ENCODE measurements around the gene EPHB6.
A peak's percentile ranks its signal among the peaks of the same experiment; 100 is the strongest.

The EPHB6 gene

DNA sequence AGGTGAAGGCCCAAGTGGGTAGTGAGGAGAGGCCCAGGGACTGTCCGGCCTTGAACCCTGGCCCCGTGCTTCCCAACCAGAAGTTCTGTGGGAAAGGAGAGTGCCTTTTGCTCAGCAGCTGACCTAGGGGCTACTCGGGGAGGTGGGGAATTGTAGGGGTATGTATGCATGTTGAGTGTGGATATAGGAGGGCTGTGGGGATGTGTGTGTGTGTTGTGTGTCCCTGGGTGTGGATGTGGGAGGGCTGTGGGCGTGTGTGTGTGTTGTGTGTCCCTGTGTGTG, 12.2 kb downstream of the EPHB6 start:
- DNase-seq: no peak

- DNase-seq: no peak
These were observed 12.7 kb downstream of the EPHB6 start for GRCh38 chr7:142867398-142868187.

DNA sequence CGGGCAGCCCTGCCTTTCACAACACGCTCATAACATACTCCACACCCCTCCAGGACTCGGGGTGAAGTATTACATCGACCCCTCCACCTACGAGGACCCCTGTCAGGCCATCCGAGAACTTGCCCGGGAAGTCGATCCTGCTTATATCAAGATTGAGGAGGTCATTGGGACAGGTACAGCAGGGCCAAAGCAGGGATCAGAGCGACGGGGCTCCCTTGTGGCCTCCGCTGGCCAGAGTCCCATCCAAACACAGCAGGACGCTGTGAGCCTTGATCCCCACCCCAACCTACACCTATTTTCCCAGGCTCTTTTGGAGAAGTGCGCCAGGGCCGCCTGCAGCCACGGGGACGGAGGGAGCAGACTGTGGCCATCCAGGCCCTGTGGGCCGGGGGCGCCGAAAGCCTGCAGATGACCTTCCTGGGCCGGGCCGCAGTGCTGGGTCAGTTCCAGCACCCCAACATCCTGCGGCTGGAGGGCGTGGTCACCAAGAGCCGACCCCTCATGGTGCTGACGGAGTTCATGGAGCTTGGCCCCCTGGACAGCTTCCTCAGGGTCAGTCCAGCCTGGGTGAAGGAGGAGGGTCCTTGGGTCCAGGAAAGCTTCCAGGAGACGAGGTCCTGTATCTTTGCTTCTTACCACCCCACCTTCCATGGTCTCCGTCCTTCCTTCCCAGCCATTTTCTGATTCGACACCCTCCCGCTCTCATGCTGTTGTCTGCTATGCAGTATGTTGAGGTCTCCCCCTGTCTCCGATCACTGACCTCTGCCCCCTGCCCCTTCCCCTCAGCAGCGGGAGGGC, 13.5 kb downstream of the EPHB6 start:
- no peak for DNase-seq

DNA sequence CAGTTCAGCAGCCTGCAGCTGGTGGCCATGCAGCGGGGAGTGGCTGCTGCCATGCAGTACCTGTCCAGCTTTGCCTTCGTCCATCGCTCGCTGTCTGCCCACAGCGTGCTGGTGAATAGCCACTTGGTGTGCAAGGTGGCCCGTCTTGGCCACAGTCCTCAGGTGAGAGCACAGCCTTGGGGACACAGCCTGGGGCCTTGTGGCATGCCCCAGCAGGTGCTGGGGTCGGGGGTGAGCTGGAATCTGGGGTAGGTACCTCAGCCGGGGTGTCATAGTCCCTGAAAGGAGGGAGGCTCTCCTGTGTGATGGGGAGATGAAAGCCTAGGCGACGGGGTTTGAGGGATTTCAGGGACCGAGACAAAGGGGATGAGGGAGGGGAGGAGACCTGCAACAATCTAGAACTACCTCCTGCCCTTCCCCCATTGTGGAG, 14.1 kb downstream of the EPHB6 start:
- DNase-seq: no peak

DNA sequence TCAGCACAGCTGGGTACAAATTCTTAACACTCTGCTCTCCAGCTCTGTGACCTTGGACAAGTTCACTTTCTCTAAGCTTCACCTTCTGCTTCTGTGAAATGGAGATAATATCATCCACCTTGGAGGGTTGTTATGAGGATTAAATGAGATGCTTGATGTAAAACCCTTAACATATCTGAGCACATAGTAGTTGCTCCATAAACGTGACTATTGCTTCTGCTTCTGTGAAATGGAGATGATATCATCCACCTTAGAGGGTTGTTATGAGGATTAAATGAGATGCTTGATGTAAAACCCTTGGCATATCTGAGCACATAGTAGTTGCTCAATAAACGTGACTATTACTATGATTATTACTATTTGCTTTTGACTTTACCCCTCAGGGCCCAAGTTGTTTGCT, 14.6 kb downstream of the EPHB6 start:
- no peak for DNase-seq

- DNase-seq: no peak
These were observed 15.3 kb downstream of the EPHB6 start for GRCh38 chr7:142870147-142870559.

GRCh38 chr7:142870566-142871259, 15.8 kb downstream of the EPHB6 start:
- no peak for DNase-seq

DNA sequence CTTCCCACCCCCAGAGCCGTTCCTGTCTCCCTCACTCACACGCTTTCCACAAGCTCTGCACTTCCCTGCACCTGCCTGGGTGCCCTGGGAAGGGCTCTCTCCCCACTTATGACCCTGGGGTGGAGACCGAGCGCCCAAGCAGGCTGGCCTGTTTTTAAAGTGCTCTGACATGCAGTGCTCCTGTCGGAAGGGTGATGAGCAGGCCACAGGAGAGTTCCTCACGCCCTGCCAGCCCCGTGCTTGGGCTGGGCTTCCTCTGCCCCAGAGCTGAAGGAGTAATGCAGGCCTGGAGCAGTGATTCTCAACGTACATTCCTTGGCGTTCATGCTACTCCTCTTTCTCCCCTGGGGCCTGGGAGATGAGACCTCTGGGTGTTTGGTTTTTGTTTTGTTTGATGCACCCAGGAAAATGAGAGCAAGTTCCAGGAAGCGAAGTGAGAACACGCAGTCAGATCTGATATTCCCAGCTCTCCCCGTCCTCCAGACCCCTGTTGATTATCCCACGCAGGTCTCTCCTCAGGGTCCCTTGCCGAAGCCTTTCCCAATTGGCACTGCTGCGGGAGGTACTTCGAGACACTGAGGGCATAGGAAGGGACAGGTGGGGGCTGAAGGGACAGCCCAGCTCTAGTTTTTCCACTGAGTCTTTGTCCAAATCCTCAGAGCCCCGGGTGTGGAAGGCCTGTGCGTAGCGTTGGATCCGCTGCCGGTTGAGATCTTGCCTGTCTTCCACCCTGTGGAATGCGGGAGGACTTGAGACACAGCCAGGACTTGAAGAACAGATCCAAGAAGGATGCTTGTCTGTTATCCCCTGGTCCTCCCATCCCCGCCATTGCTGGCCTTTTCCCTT, 16.6 kb downstream of the EPHB6 start:
- no peak for DNase-seq

DNA sequence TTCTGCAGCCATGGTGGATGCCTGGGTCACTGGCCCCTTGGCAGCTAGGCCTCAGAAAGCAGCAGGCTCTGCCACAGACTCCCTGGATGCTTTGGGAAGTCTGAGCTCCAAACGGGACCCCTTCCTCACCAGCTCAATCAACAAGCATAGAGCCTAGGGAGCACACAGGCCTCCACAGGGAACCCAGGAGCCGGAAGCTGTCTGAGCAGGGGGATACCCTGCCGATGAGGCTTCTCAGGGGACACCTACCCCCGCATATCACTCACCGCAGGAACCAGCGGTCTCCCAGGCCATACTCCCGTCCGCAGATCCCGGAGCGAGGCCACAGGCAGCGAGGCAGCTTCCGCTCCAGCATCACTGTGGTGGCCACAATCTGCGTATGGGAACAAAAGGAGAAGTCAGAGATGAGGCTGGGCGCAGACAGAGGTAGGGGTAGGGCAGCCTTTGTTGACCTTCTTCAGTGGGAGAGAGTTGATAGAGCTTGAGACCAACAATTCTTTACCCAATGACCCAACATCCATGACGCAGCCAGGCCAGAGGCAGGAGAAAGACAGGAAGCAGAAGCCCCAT, 17.3 kb downstream of the EPHB6 start:
- no peak for DNase-seq

DNA sequence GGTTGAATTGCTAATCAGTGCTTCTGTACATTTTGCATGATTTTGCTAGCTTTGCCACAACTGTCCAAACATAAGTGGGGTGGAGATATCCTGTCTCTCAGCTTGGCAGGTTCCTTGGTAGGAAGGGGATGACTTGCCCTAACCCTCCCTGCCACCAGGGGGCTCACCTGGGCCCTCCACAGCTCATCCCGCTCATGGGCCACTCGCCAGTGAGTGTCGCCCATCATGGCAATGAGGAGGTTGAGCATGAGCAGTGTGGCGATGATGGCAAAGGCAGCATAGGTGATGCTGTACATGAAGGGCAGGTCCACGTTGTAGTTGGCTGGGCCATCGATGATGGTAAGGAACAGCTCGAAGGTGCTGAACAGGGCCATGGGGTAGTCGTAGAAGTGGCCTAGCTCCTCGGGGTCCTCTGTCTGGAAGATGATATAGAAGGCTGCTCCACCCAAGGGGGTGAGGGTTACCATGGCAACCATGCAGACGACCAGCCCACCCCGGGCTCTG, 18.5 kb downstream of the EPHB6 start:
- peak in 1 of 3 experiments; percentile 10 for DNase-seq

DNA sequence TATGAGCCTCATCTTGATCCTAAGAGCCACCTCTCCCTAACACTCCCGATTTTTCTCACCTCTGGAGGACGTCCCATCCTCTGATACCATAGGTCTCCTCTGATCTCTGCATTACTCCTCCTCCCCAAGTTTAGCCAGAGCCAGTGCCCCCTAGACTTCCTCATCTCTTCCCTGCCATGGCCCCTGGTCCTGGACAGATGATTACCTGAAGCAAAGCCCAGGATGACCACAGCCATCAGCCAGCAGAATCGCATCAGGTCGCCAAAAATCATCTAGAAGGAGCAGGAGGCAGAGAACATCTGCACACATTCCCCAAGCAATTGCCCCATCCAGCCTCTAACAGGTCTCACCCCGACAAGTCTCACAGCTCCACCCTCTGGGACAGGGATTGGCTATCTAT, 19.0 kb downstream of the EPHB6 start:
- no peak for DNase-seq

- no peak for DNase-seq
These were observed 19.5 kb downstream of the EPHB6 start for GRCh38 chr7:142874409-142874808.

DNA sequence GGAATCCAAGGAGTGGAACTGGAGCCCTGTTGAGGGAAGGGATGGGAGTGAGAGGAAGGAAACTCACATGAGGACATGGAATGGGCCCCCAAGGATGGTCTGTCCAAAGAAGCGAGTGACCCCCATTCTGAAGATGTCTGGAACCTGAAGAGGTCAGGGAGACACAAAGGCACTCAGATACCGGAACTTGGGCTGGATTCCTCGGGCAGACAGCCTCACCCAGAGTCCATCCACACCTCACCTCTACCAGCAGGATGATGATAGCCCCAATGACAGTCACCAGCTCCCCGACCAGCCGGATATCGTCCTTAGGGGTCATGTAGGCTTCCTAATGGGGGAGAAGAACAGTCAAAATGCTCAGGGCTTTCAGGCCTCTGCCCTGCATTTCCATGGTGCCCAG, 20.0 kb downstream of the EPHB6 start:
- DNase-seq: no peak

GRCh38 chr7:142875456-142875855, 20.6 kb downstream of the EPHB6 start:
- DNase-seq: no peak

DNA sequence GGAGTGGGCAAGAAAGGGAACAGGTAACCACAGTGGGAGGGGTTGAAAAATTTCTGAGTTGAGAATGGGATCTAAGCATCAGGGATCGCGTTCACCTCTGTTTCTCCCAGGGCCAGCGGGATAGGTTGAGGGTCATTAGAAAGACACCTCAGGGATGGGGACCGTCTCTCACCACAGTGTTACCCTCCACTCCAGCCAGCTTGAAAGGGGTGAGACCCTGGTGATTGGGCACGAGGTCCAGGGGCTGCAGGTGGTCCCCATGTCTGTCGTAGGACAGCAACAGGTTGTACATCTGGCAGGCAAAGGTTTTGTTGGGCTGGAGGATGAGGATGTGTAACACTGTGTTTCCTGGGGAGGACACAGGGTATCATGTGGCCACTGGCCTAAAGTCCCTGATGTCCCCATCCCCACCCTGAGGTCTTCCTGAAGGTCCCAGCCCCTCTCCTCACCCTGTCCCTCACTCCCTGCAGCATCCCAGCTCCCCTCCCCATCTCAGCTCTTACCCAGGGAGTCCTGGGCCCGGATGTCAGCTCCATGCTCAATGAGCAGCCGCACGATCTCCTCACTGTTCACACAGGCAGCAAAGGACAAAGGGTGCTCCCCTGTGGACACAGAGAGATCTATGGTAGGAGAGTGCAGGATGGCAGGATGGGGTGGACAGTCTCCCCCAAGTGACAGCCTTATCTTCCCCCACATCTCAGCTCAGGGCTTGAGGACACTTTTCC, 21.5 kb downstream of the EPHB6 start:
- DNase-seq: no peak

- no peak for DNase-seq
These were observed 22.4 kb downstream of the EPHB6 start for GRCh38 chr7:142876991-142877910.

GRCh38 chr7:142878315-142878714, 23.4 kb downstream of the EPHB6 start:
- DNase-seq: no peak

DNA sequence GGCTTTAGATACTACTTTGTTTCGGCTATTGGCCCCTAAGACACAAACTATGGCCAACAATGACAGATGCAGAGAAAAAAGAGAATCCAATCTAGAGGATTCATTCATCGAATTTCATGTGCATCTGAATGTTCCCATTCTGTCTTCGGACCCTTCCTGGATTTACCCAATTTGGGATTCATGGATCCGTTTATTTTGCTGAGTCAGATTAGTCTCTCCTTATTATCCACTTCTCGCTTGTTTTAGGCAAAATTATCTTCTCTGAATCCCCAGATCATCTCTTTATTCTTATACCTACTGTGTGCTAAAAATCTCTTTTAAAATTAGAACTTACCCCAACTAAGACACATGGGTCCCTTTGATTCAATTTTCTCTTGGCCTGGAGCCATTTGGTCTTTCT, 24.2 kb downstream of the EPHB6 start:
- no peak for DNase-seq

GRCh38 chr7:142880876-142881505, 26.1 kb downstream of the EPHB6 start:
- DNase-seq: peak in 1 of 3 experiments; percentile 13
